Endothelial cell of umbilical vein (primary cell): ENCODE measurements around the gene SCGN. TPM values are rescaled to one million over a fixed set of nuclear protein-coding genes. Genes with fewer than 3 reads are reported as not detected.

Source experiments
- BruUV-seq: library from RNA; stranded (reverse); fragments of 400-500 nt; replicated peaks from 2 replicates; lab custom pipeline; 2021; lab: Mats Ljungman, UMichigan
- CTCF ChIA-PET: fragments of 300-600, 350-600 bp; sonication (Branson Sonifier 250); formaldehyde crosslinking; loops from one replicate; lab custom pipeline; 2021; ENCODE audit warnings: antibody characterized with exemption, inconsistent platforms; lab: Charles Lee
- POLR2A ChIA-PET: fragments of 300-600, 350-600 bp; sonication (Branson Sonifier 250); formaldehyde crosslinking; loops from one replicate; lab custom pipeline; 2021; ENCODE audit warnings: antibody characterized with exemption, inconsistent platforms; lab: Charles Lee
- DNase-seq: peaks from one replicate; pipeline ENCODE4 v3.0.0-alpha.2; 2011; ENCODE audit warnings: low read depth, low spot score
- FAIRE-seq: peaks from 2 replicates; lab custom pipeline; 2011; peaks lifted over from hg19 to GRCh38; lab: Jason Lieb, UNC
- H2AFZ ChIP-seq: 2 replicates; pipeline ENCODE4 v1.6.0; 2012; ENCODE audit warnings: low read depth, low read length, control low read depth, inconsistent platforms
- H3K27ac ChIP-seq: 2 replicates; pipeline ENCODE4 v1.5.1; 2011; ENCODE audit warnings: low read depth, mild to moderate bottlenecking, control low read depth, low read length, moderate library complexity; ENCODE audit not compliant: insufficient read depth
- H3K27me3 ChIP-seq, 2 experiments: 2 replicates each; pipeline versions ENCODE4 v1.6.0 to v1.6.1; 2011; ENCODE audit warnings: low read length in 2 of 2, mixed read lengths in 1 of 2; ENCODE audit not compliant: control insufficient read depth in 2 of 2, insufficient read depth in 2 of 2
- H3K36me3 ChIP-seq, 2 experiments: 2 replicates in 1 of 2; 3 replicates in 1 of 2; pipeline ENCODE4 v1.5.1; 2011; ENCODE audit warnings: low read length in 2 of 2, mild to moderate bottlenecking in 1 of 2, moderate library complexity in 1 of 2; ENCODE audit not compliant: control insufficient read depth in 2 of 2, insufficient read depth in 2 of 2; ENCODE audit errors: extremely low read depth in 1 of 2
- H3K4me1 ChIP-seq: 3 replicates; pipeline ENCODE4 v1.5.1; 2011; ENCODE audit warnings: mild to moderate bottlenecking, low read length; ENCODE audit not compliant: control insufficient read depth, insufficient read depth; ENCODE audit errors: extremely low read depth
- H3K4me2 ChIP-seq: 2 replicates; pipeline ENCODE4 v1.6.1; 2011; ENCODE audit warnings: low read length, control low read depth, mixed read lengths; ENCODE audit not compliant: insufficient read depth
- H3K4me3 ChIP-seq, 3 experiments: fragments of 200-600 bp in 1 of 3; sonication (generic), shearing (Covaris generic) in 1 of 3; replicated peaks in 1 of 3; 2 replicates each; pipeline ENCODE4 v1.5.1; 2011 to 2016; ENCODE audit warnings: control low read depth in 3 of 3, low read length in 3 of 3, mild to moderate bottlenecking in 2 of 3, inconsistent platforms in 1 of 3, low read depth in 1 of 3, moderate library complexity in 1 of 3; ENCODE audit not compliant: insufficient read depth in 1 of 3
- H3K79me2 ChIP-seq: 2 replicates; pipeline ENCODE4 v1.6.0; 2012; ENCODE audit warnings: low read length, inconsistent platforms; ENCODE audit not compliant: control insufficient read depth, insufficient read depth
- H3K9ac ChIP-seq: replicated peaks from 2 replicates; pipeline ENCODE3; 2011; ENCODE audit warnings: low read length, control low read depth; ENCODE audit not compliant: insufficient read depth; ENCODE audit errors: extremely low read depth
- H3K9me1 ChIP-seq: replicated peaks from 3 replicates; pipeline ENCODE4 v1.6.0; 2011; ENCODE audit warnings: mild to moderate bottlenecking, low read length; ENCODE audit not compliant: control insufficient read depth, insufficient read depth; ENCODE audit errors: extremely low read depth
- H3K9me3 ChIP-seq: replicated peaks from 2 replicates; pipeline ENCODE4 v1.5.1; 2012; ENCODE audit warnings: low read length, inconsistent platforms; ENCODE audit not compliant: control insufficient read depth, insufficient read depth
- H4K20me1 ChIP-seq: replicated peaks from 2 replicates; pipeline ENCODE3; 2011; ENCODE audit warnings: mild to moderate bottlenecking, low read length; ENCODE audit not compliant: control insufficient read depth, insufficient read depth; ENCODE audit errors: extremely low read depth
- EZH2 ChIP-seq: IDR thresholded peaks from 2 replicates; pipeline ENCODE4 v1.6.1; 2012; ENCODE audit warnings: borderline replicate concordance, low read depth, mild to moderate bottlenecking, moderate library complexity, low read length, inconsistent platforms; ENCODE audit not compliant: severe bottlenecking
- FOS ChIP-seq: IDR thresholded peaks from 2 replicates; pipeline ENCODE4 v1.6.1; 2011; ENCODE audit warnings: mild to moderate bottlenecking, low read length, moderate library complexity, borderline replicate concordance; ENCODE audit not compliant: insufficient read depth
- GATA2 ChIP-seq: IDR thresholded peaks from 2 replicates; pipeline ENCODE4 v1.7.0; 2011; ENCODE audit warnings: low read depth, mild to moderate bottlenecking, moderate library complexity, mixed read lengths, low read length; ENCODE audit not compliant: insufficient read length, insufficient read depth
- JUN ChIP-seq: IDR thresholded peaks from 2 replicates; pipeline ENCODE4 v1.6.1; 2011; ENCODE audit warnings: borderline replicate concordance, low read depth; ENCODE audit not compliant: insufficient read length, insufficient read depth
- POLR2A ChIP-seq: IDR thresholded peaks from 2 replicates; pipeline ENCODE4 v1.6.1; 2012; ENCODE audit warnings: low read depth, mild to moderate bottlenecking, control low read depth, low read length
- POLR2AphosphoS5 ChIP-seq: IDR thresholded peaks from 2 replicates; pipeline ENCODE4 v1.6.1; 2012; ENCODE audit warnings: low read depth, mild to moderate bottlenecking, control low read depth, low read length, moderate library complexity; ENCODE audit not compliant: insufficient read depth
- dilution Hi-C: fragments of 300-500 bp; cut with MboI; formaldehyde crosslinking; loops from one replicate; pipeline ENCODE4 v1.15.0; 2019; ENCODE audit warnings: low sequenced_read_pairs; ENCODE audit not compliant: extremely low pct_ligation_motif_present
- intact Hi-C: fragments of 100-400 bp; cut with micrococcal nuclease; formaldehyde crosslinking; loops from one replicate; pipeline ENCODE4 v1.10.0; 2022
- polyA plus RNA-seq, 4 experiments: library from polyadenylated mRNA; depleted of rRNA in 3 of 4; stranded (reverse) in 3 of 4; unstranded in 1 of 4; fragments of >200 nt; gene quantifications; 2 replicates each; pipeline versions ENCODE4 v1.2.1 to v1.2.3, GENCODE V29; 2011 to 2012; ENCODE audit warnings: missing spikeins in 1 of 4
- total RNA-seq: library from RNA; stranded (reverse); gene quantifications from 2 replicates; pipeline ENCODE4 v1.2.3, GENCODE V29; 2021
- TF ChIP-seq, protein P1 (sequence below), 2 donors: IDR thresholded peaks; 1 replicate in 1 of 2; 2 replicates in 1 of 2; pipeline ENCODE4 v1.5.1; 2011; ENCODE audit warnings: low read length in 2 of 2, mild to moderate bottlenecking in 2 of 2, moderate library complexity in 2 of 2, control low read depth in 1 of 2, inconsistent platforms in 1 of 2, low read depth in 1 of 2; ENCODE audit not compliant: insufficient read depth in 1 of 2; ENCODE audit errors: extremely low read depth in 1 of 2

SCGN gene
- total and polyA plus RNA-seq, 2 donors (not counting 3 experiments of a cell fraction or from before 2014, with no cell fraction given): not detected

DNA sequence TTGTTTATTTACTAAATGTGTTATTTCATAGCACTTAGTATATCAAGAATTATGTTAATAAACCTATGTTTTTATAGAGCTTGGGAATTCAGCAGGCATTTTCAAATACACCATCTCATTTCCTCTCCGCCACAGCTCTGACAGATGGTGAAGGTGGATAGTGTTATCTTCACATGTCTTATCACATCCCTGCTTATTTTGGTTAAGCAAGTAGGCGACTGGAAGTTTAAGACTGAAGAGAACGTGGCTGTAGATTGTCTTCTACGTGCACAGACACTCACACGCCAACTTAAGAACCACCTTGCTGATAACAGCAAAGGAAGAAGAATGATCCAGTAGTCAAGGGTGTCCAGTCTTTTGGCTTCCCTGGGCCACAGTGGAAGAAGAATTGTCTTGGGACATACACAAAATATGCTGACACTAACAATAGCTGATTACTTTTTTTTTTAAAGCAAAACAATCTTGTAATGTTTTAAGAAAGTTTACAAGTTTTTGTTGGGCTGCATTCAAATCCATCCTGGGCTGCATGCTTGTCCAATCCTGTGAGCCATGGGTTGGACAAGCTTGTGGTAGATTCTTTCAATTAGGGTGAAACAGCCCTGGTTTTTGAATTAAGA is 43.3 kb upstream of the SCGN start:
- FAIRE-seq (no peak), DNase-seq (no peak)
- intact Hi-C loops (no loop called here), dilution Hi-C loops (no loop called here)
- Histone ChIP-seq H2AFZ (no peak overlapping the region), H3K4me2 (no peak overlapping the region), H3K9me3 (no peaks in the 10 kb centered on the region), H3K9ac (no peak overlapping the region), H3K4me3 (no peak overlapping the region), H3K36me3 (no peaks in the 10 kb centered on the region), H4K20me1 (no peaks in the 10 kb centered on the region), H3K79me2 (no peaks in the 10 kb centered on the region), H3K27ac (no peak overlapping the region), H3K27me3 (no peaks in the 10 kb centered on the region), H3K4me1 (no peaks in the 10 kb centered on the region), H3K9me1 (no peaks in the 10 kb centered on the region)
- TF ChIP-seq, protein P1, sequence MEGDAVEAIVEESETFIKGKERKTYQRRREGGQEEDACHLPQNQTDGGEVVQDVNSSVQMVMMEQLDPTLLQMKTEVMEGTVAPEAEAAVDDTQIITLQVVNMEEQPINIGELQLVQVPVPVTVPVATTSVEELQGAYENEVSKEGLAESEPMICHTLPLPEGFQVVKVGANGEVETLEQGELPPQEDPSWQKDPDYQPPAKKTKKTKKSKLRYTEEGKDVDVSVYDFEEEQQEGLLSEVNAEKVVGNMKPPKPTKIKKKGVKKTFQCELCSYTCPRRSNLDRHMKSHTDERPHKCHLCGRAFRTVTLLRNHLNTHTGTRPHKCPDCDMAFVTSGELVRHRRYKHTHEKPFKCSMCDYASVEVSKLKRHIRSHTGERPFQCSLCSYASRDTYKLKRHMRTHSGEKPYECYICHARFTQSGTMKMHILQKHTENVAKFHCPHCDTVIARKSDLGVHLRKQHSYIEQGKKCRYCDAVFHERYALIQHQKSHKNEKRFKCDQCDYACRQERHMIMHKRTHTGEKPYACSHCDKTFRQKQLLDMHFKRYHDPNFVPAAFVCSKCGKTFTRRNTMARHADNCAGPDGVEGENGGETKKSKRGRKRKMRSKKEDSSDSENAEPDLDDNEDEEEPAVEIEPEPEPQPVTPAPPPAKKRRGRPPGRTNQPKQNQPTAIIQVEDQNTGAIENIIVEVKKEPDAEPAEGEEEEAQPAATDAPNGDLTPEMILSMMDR (IDR thresholded peaks at IDR 0.05; ENCODE audit: extremely low read depth in 1 of 2, insufficient read depth in 1 of 2, low read depth in 1 of 2, low read length in 2 of 2): no peak
- TF ChIP-seq GATA2 (no peak), POLR2AphosphoS5 (no peak), POLR2A (no peak)
- no TSS peak for BruUV-seq
- POLR2A ChIA-PET: no interaction called here
- CTCF ChIA-PET: interaction anchor here (0.7 to 3.0 kb wide), 5 partner anchors 10 to 897 kb away, joined by 3 to 16 read pairs (median 3); no protein-coding TSS in a partner anchor

DNA sequence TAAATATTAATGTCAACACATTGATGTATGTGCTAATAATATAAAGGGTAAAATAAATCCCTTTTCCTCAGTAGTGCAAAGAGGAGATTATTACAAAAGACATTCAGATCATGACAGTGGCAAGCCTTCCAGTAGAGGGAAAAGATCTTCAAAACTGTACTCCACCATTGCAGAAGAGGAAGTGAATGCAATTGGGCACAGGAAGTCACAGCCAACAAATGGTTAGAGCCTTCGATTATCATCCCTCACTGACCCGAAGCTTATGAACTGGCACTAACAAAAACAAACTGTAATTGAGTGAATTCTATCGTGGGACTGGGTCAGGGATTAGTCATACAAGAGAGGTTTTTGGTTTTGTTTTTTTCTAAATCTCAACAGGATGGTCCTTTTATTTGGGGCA is 39.3 kb upstream of the SCGN start:
- Histone ChIP-seq H3K4me1 (no peaks in the 10 kb centered on the region), H4K20me1 (no peaks in the 10 kb centered on the region), H3K9me1 (no peaks in the 10 kb centered on the region), H2AFZ (no peak overlapping the region), H3K27ac (no peak overlapping the region), H3K4me2 (no peak overlapping the region), H3K4me3 (no peak overlapping the region), H3K27me3 (no peaks in the 10 kb centered on the region), H3K79me2 (no peaks in the 10 kb centered on the region), H3K9ac (no peak overlapping the region), H3K36me3 (no peaks in the 10 kb centered on the region), H3K9me3 (no peaks in the 10 kb centered on the region)
- no peak for FAIRE-seq
- ChIA-PET CTCF (no interaction called here), POLR2A (no interaction called here)
- no peak for TF ChIP-seq FOS
- TF ChIP-seq, protein P1 (IDR thresholded peaks at IDR 0.05; ENCODE audit: extremely low read depth in 1 of 2, insufficient read depth in 1 of 2, low read depth in 1 of 2, low read length in 2 of 2): no peak
- no peak for TF ChIP-seq EZH2
- no peak for TF ChIP-seq POLR2AphosphoS5
- TF ChIP-seq POLR2A: no peak
- no peak for TF ChIP-seq JUN
- no TSS peak for BruUV-seq
- no peak for DNase-seq
- dilution Hi-C loops: no loop called here
- intact Hi-C loops: no loop called here
